ES-I3 (cell line): ENCODE measurements around the gene ZNF195.

Experiments used
- H3K36me3 ChIP-seq: 2 replicates; pipeline ENCODE4 v1.6.1; 2013; ENCODE audit warnings: mild to moderate bottlenecking, low read length, control low read depth, moderate library complexity; ENCODE audit not compliant: insufficient read depth
- H3K4me1 ChIP-seq: 2 replicates; pipeline ENCODE4 v1.6.1; 2013; ENCODE audit warnings: mild to moderate bottlenecking, control low read depth, low read length; ENCODE audit not compliant: insufficient read depth
- H3K9ac ChIP-seq: 2 replicates; pipeline ENCODE4 v1.6.1; 2013; ENCODE audit warnings: low read depth, mild to moderate bottlenecking, low read length, moderate library complexity
- H3K9me3 ChIP-seq: 2 replicates; pipeline ENCODE4 v1.6.1; 2013; ENCODE audit warnings: mild to moderate bottlenecking, low read length, moderate library complexity; ENCODE audit not compliant: control insufficient read depth, insufficient read depth

ZNF195 gene

GRCh38 chr11:3382613-3383285 is 3.8 kb upstream of the ZNF195 start:
- no peaks in the 10 kb centered on the region; the same call in 1 of the 2 replicates for H3K36me3 ChIP-seq
- no peak overlapping the region for H3K9ac ChIP-seq
- H3K9me3 ChIP-seq, result no peaks in the 10 kb centered on the region; the same call in none of the 2 replicates
- H3K4me1 ChIP-seq, result no peaks in the 10 kb centered on the region

- Histone ChIP-seq H3K9me3 (no peaks in the 10 kb centered on the region; the same call in none of the 2 replicates), H3K36me3 (peaks cover 8% of the 10 kb centered on the region; the same call in 1 of the 2 replicates), H3K4me1 (no peaks in the 10 kb centered on the region; the same call in 1 of the 2 replicates), H3K9ac (no peak overlapping the region)
Observed at GRCh38 chr11:3381794-3382193, 2.8 kb upstream of the ZNF195 start.

GRCh38 chr11:3380706-3381545 is 2.0 kb upstream of the ZNF195 start:
- Histone ChIP-seq H3K36me3 (peaks cover 17% of the 10 kb centered on the region), H3K9me3 (no peaks in the 10 kb centered on the region; the same call in none of the 2 replicates), H3K4me1 (peaks cover 4% of the 10 kb centered on the region; the same call in 1 of the 2 replicates), H3K9ac (peak overlapping the region; percentile 12; the same call in 1 of the 2 replicates)

GRCh38 chr11:3375552-3375951 is 3.4 kb downstream of the ZNF195 start:
- Histone ChIP-seq H3K36me3 (peaks cover 54% of the 10 kb centered on the region), H3K9me3 (0 out of 2 replicates have a peak, but pooled peaks cover 2% of the 10 kb centered on the region), H3K9ac (no peak overlapping the region), H3K4me1 (peaks cover 4% of the 10 kb centered on the region; the same call in 1 of the 2 replicates)

- Histone ChIP-seq H3K9ac (no peak overlapping the region), H3K9me3 (peaks cover 29% of the 10 kb centered on the region; the same call in 1 of the 2 replicates), H3K4me1 (no peaks in the 10 kb centered on the region), H3K36me3 (peaks cover 63% of the 10 kb centered on the region)
Observed at GRCh38 chr11:3370311-3370870, 8.6 kb downstream of the ZNF195 start.

GRCh38 chr11:3369366-3369765 is 9.6 kb downstream of the ZNF195 start:
- peaks cover 34% of the 10 kb centered on the region; the same call in 1 of the 2 replicates for H3K9me3 ChIP-seq
- no peak overlapping the region for H3K9ac ChIP-seq
- peaks cover 53% of the 10 kb centered on the region for H3K36me3 ChIP-seq

GRCh38 chr11:3368199-3368598 is 10.7 kb downstream of the ZNF195 start:
- peaks cover 55% of the 10 kb centered on the region for H3K36me3 ChIP-seq
- H3K4me1 ChIP-seq, result no peaks in the 10 kb centered on the region
- H3K9ac ChIP-seq, result no peak overlapping the region
- H3K9me3 ChIP-seq, result peaks cover 45% of the 10 kb centered on the region

More at GRCh38 chr11:3369366-3369765, 9.6 kb downstream of the ZNF195 start:
- no peaks in the 10 kb centered on the region for H3K4me1 ChIP-seq

- Histone ChIP-seq H3K9me3 (peaks cover 55% of the 10 kb centered on the region), H3K9ac (no peak overlapping the region), H3K4me1 (no peaks in the 10 kb centered on the region), H3K36me3 (peaks cover 58% of the 10 kb centered on the region)
Observed at GRCh38 chr11:3367221-3367620, 11.7 kb downstream of the ZNF195 start.

GRCh38 chr11:3359092-3359824 is 19.7 kb downstream of the ZNF195 start:
- H3K9ac ChIP-seq, result no peak overlapping the region
- H3K9me3 ChIP-seq, result peaks cover 78% of the 10 kb centered on the region
- peaks cover 51% of the 10 kb centered on the region for H3K36me3 ChIP-seq
- no peaks in the 10 kb centered on the region for H3K4me1 ChIP-seq

- Histone ChIP-seq H3K9ac (no peak overlapping the region), H3K4me1 (no peaks in the 10 kb centered on the region), H3K36me3 (peaks cover 41% of the 10 kb centered on the region), H3K9me3 (peaks cover 66% of the 10 kb centered on the region)
Observed at GRCh38 chr11:3357994-3358676, 20.8 kb downstream of the ZNF195 start.

- no peaks in the 10 kb centered on the region for H3K4me1 ChIP-seq
- peaks cover 39% of the 10 kb centered on the region for H3K36me3 ChIP-seq
- no peak overlapping the region for H3K9ac ChIP-seq
- H3K9me3 ChIP-seq, result peaks cover 58% of the 10 kb centered on the region
Observed at GRCh38 chr11:3357302-3357701, 21.6 kb downstream of the ZNF195 start.

GRCh38 chr11:3356858-3357257 is 22.1 kb downstream of the ZNF195 start:
- peaks cover 56% of the 10 kb centered on the region for H3K9me3 ChIP-seq
- no peaks in the 10 kb centered on the region for H3K4me1 ChIP-seq
- H3K9ac ChIP-seq, result no peak overlapping the region
- peaks cover 38% of the 10 kb centered on the region for H3K36me3 ChIP-seq

- H3K9me3 ChIP-seq, result peaks cover 19% of the 10 kb centered on the region
- H3K36me3 ChIP-seq, result peaks cover 9% of the 10 kb centered on the region; the same call in 1 of the 2 replicates
- no peak overlapping the region for H3K9ac ChIP-seq
- no peaks in the 10 kb centered on the region for H3K4me1 ChIP-seq
Observed at GRCh38 chr11:3353066-3353465, 25.9 kb downstream of the ZNF195 start.
